ENCODE measurements around the gene AZIN2.
"Not testable (repeated sequence)": the region's sequence is repeated elsewhere in the genome, so short reads cannot be mapped to it uniquely, and the experiment has no call there.

The AZIN2 gene

GRCh38 chr1:33057095-33057494 lies 23.9 kb upstream of the AZIN2 start:
- DNase-seq (ENCODE audit: low spot score), result no peak

- DNase-seq (ENCODE audit: low spot score), result no peak
Observed at GRCh38 chr1:33060579-33061083, 20.3 kb upstream of the AZIN2 start.

DNA sequence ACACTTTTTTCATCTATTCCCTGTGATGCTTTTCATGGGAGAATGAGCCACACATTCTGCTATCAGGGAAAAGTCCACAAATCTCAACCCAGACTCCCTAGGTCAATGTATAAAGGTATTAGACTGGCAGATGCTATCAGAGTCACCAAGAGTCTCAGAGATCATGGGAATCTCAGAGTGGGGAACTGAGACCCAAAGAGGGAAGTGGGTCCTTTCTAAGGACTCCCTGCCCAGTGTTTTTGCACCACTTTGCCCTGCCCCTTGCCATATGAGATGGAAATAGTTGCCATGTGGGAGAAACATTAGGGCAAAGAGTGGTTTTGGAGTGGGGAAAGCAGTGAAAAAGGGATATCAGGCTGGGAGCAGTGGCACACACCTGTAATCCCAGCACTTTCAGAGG lies 19.1 kb upstream of the AZIN2 start:
- DNase-seq (ENCODE audit: low spot score), result no peak

DNA sequence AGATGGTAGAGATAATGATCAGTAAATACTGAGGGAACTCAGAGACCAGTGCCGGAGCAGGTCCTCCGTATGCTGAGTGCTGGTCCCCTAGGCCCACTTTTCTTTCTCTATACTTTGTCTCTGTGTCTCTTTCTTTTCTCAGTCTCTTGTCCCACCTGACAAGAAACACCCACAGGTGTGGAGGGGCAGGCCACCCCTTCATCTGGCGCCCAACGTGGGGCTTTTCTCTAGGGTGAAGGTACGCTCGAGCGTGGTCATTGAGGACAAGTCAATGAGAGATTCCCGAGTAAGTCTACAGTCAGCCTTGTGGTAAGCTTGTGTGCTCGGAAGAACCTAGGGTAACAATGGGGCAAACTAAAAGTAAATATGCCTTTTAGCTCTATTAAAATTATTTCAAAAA lies 16.7 kb upstream of the AZIN2 start:
- not testable (repeated sequence) for DNase-seq (ENCODE audit: low spot score)

DNA sequence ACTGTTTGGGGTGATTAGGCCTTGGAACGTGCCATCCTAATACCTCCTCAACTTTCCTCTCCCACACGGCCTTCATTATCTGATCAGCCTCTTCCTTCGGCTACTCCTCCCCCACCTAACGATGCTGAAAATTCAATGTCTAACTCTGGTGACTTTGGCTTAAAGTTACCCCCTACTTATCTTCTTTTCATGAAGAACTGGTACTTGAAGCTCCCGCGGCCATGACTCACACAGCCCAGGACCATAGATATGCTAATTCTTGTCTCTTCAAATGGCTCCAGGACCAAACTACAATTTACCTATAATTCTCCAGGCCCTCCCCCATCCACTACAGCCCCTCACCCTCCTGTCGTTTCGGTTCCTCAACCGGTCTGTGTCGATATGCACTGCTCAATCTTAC lies 15.7 kb upstream of the AZIN2 start:
- DNase-seq (ENCODE audit: low spot score), result no peak

DNA sequence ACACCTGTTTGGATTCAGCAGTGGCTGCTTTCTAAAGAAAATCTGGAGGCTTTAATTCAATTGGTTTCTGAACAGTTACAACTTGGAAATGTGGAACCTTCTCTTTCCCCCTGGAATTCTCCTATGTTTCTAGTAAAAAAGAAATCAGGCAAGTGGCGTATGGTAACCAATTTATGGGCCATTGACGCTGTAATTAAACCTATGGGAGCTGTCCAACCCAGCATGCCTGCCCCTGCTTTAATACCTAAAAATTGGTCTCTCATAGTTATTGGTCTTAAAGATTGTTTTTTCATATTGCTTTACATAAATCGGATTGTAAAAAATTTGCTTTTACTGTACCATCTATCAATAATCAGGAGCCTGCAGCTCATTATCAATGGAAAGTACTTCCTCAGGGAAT lies 14.5 kb upstream of the AZIN2 start:
- not testable (repeated sequence) for DNase-seq (ENCODE audit: low spot score)

- DNase-seq (ENCODE audit: low spot score), result not testable (repeated sequence)
Observed at GRCh38 chr1:33068108-33068507, 12.8 kb upstream of the AZIN2 start.

GRCh38 chr1:33070628-33071027 lies 10.3 kb upstream of the AZIN2 start:
- no peak for DNase-seq (ENCODE audit: low spot score)

- no peak for DNase-seq (ENCODE audit: low spot score)
Observed at GRCh38 chr1:33072707-33073106, 8.2 kb upstream of the AZIN2 start.

GRCh38 chr1:33074193-33074945 lies 6.6 kb upstream of the AZIN2 start:
- no peak for DNase-seq (ENCODE audit: low spot score)

DNA sequence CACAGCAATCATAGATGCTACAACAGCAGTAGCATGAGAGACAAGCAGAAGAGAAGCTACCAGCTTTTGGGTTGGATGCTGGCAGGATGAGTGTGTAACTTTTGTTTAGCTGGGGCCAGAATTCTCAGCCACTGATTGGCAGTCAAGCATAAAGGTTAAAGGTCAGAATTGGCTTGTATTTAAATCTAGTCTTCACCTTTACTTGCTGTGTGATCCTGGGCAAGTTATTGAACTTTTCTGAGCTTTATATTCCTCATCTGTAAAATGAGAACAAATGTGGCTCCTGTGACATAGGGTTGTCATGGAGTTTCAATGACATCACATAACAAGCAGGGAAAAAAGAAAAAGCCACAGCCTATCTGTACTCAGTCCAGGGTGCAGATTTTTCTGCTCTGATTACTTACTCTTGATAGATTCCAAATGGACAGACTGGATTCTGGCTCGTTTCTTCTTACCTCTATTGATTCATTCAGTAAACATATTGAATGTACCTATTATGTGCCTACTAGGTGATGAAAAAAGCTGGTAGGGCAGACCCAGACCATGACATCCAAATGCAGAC lies 2.8 kb upstream of the AZIN2 start:
- no peak for DNase-seq (ENCODE audit: low spot score)

GRCh38 chr1:33080373-33080772 lies 580 bp upstream of the AZIN2 start:
- no peak for DNase-seq (ENCODE audit: low spot score)

DNA sequence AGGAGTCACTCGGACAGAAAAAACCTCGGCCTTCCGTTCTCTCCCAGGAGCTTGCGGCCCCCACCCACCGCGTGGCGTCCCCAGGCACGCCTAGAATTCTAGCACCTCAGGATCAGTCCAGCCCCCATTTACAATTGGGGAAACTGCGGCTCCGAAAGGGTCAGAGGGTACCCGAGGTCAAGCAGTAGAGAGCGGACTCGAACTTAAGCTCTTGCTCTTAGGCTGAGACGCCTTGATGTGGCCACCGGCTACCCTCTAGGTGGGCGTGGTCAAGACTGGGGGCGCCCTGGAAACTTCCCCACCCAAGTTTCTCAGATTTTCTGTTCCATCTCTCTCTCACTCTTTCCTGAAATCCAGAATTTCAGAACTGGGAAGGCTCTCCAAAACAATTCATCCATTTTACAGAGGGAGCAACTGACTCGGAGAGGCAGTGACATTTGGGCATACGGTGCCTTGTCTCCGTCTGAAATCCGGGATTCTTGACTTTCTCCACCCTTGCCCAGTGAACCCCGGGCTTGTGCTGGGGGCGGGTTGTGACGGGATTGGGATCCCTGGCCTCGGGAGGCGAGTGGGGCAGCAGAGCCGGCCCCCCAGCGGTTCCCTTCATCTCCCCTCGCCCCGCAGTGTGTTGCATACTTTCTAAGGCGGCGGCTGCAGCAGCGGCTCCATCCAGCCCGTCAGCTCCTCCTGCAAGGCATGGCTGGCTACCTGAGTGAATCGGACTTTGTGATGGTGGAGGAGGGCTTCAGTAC lies 777 bp downstream of the AZIN2 start:
- no peak for DNase-seq (ENCODE audit: low spot score)

- no peak for DNase-seq (ENCODE audit: low spot score)
Observed at GRCh38 chr1:33082575-33083108, 1.7 kb downstream of the AZIN2 start.

DNA sequence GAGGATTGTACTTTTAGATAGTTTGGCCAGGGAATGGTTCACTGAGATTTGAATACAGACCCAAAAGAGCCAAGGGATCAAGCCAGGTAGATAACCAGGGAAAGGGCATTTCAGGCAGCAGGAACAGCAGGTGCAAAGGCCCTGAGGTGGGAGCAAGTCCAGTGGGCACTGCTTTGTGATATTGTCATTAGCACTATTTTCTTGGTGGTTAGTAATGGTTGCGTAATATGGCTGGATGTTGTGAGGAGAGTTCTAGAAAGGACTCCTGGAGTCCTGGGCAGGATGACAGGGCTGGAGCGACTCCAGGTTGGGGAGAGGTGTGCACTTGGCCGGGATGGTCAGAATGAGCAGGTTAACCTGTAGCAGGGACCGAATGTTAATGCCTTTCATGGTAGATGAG lies 4.4 kb downstream of the AZIN2 start:
- DNase-seq (ENCODE audit: low spot score), result no peak

DNA sequence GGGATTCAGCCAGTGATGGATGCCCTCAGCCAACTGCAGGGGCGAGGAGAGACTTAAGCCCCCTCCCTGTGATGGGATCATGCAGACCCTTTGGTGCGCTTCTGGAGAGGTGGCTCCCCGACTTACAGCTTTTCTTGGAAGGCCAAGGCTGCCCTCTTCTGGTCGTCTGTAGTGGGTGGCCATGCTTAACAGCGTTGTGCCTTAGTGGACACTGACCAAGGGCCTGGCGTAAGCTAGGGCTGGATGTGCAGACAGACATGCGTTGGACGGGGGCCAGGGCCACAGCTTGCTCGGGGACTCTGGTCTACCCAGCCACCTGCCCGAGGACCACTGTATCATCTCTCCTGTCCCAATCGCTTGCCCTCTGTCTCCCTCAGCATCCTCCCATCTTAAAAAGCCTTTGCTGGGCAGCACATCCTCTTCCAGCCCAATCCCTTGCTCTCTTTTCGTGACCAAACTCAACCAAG lies 5.5 kb downstream of the AZIN2 start:
- DNase-seq (ENCODE audit: low spot score), result peak; percentile 73

DNA sequence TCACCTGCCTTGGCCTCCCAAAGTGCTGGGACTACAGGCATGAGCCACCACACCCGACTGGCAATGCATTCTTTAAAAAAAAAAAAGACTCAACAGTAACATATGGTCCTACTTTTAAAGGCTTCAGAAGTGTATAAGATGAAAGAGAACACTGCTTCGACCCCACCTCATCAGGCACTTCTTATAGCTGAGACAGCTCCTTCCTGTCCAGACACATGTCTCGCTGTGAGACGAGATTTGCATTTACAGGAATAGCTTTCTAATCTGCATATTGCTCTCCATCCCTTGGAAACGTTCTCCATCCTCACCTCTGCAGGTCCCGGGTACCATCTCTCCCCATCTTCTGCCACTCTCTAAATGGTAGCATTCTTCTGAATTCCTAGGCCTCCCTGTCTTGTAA lies 6.7 kb downstream of the AZIN2 start:
- no peak for DNase-seq (ENCODE audit: low spot score)

- peak; percentile 3 for DNase-seq (ENCODE audit: low spot score)
Observed at GRCh38 chr1:33088119-33088906, 7.4 kb downstream of the AZIN2 start.

GRCh38 chr1:33089457-33089856 lies 8.5 kb downstream of the AZIN2 start:
- DNase-seq (ENCODE audit: low spot score), result no peak

DNA sequence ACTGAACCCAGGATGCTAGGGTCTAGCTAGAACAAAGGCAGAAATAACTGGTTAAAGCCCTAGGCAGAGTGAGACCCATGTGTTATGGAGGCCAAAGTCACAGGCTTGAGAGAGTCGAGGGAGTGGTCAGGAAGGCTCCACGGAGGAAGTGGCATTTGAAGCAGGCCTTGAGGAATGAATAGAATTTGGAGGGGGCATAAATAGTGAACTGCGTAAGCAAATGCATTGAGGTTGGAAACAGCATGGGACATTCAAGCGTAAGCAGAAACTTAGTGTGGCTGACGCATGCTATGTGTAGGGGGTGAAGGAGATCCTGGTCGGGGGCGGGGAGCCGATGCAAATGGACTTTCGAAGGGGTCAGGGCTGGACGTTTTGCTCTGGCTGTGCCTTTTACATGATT lies 11.5 kb downstream of the AZIN2 start:
- DNase-seq (ENCODE audit: low spot score), result peak; percentile 2

GRCh38 chr1:33093004-33093403 lies 12.1 kb downstream of the AZIN2 start:
- peak; percentile 65 for DNase-seq (ENCODE audit: low spot score)

DNA sequence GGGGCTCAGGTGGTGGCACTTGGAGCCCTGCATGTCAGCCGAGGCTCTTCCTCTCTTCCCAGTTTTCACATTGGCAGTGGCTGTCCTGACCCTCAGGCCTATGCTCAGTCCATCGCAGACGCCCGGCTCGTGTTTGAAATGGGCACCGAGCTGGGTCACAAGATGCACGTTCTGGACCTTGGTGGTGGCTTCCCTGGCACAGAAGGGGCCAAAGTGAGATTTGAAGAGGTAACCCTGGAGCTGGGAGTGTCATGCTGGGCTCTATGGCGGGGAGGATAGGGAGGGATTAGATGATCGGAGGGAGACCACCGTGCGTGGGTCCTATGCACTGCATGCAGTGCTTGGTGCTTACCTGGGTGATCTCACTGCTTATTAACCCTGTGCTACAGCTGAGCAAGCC lies 13.5 kb downstream of the AZIN2 start:
- DNase-seq (ENCODE audit: low spot score), result no peak
